Measurements from ENCODE around the gene DSTN. TPM values are rescaled to one million over a fixed set of nuclear protein-coding genes. Genes with fewer than 3 reads are reported as not detected.

DSTN gene
- total RNA-seq, 1 donor from 2014 or later: 149 TPM

GRCh38 chr20:17650301-17651128 is 80.6 kb downstream of the DSTN start:
- Histone ChIP-seq H3K4me3 (ENCODE audit: low read depth, low read length) (no peak overlapping the region), H3K36me3 (ENCODE audit: control insufficient read depth, insufficient read depth, low read length) (peaks cover 10% of the 10 kb centered on the region), H3K27me3 (ENCODE audit: control insufficient read depth, insufficient read depth, low read length) (no peaks in the 10 kb centered on the region)
- no peak for FAIRE-seq
- no peak for DNase-seq (ENCODE audit: low read depth)
- TF ChIP-seq, protein P1, sequence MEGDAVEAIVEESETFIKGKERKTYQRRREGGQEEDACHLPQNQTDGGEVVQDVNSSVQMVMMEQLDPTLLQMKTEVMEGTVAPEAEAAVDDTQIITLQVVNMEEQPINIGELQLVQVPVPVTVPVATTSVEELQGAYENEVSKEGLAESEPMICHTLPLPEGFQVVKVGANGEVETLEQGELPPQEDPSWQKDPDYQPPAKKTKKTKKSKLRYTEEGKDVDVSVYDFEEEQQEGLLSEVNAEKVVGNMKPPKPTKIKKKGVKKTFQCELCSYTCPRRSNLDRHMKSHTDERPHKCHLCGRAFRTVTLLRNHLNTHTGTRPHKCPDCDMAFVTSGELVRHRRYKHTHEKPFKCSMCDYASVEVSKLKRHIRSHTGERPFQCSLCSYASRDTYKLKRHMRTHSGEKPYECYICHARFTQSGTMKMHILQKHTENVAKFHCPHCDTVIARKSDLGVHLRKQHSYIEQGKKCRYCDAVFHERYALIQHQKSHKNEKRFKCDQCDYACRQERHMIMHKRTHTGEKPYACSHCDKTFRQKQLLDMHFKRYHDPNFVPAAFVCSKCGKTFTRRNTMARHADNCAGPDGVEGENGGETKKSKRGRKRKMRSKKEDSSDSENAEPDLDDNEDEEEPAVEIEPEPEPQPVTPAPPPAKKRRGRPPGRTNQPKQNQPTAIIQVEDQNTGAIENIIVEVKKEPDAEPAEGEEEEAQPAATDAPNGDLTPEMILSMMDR (IDR thresholded peaks at IDR 0.05; ENCODE audit: insufficient read depth, low read length, severe bottlenecking): no peak

DNA sequence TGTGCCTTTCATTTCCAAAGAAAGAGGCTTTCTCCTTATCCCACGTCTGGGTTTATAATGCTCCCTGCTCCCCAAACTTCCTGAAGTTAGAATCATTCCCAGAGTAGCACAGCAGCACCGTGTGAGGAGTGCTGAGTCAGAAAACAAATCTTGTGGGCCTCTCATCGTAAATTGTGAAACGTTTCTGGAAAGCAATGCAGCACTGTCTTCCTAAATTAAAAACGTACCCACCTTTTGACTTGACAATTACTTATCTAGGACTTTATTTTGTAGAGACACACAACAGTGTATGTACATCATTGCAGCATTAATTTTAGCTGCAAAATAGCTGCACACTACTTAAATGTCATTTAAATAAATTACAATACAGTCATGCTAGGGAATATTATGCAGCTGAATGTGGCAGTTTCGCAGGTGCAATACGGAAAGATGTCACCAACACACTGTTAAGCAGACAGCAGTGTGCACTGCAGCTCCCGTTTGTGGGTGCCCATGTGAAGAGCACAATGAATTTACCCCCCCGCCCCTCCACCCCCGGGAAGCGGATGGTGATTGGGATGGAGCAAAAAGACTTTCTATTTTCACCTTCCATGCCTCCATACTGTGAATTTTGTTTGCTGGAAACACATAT is 81.4 kb downstream of the DSTN start:
- Histone ChIP-seq H3K27me3 (ENCODE audit: control insufficient read depth, insufficient read depth, low read length) (no peaks in the 10 kb centered on the region), H3K36me3 (ENCODE audit: control insufficient read depth, insufficient read depth, low read length) (peaks cover 12% of the 10 kb centered on the region), H3K4me3 (ENCODE audit: low read depth, low read length) (no peak overlapping the region)
- DNase-seq (ENCODE audit: low read depth): no peak
- FAIRE-seq: no peak
- TF ChIP-seq, protein P1 (IDR thresholded peaks at IDR 0.05; ENCODE audit: insufficient read depth, low read length, severe bottlenecking): no peak

GRCh38 chr20:17651760-17652388 is 82.0 kb downstream of the DSTN start:
- TF ChIP-seq, protein P1 (IDR thresholded peaks at IDR 0.05; ENCODE audit: insufficient read depth, low read length, severe bottlenecking): peak; percentile 44
- DNase-seq (ENCODE audit: low read depth): no peak
- FAIRE-seq: no peak
- Histone ChIP-seq H3K4me3 (ENCODE audit: low read depth, low read length) (no peak overlapping the region), H3K36me3 (ENCODE audit: control insufficient read depth, insufficient read depth, low read length) (peaks cover 12% of the 10 kb centered on the region), H3K27me3 (ENCODE audit: control insufficient read depth, insufficient read depth, low read length) (no peaks in the 10 kb centered on the region)

DNA sequence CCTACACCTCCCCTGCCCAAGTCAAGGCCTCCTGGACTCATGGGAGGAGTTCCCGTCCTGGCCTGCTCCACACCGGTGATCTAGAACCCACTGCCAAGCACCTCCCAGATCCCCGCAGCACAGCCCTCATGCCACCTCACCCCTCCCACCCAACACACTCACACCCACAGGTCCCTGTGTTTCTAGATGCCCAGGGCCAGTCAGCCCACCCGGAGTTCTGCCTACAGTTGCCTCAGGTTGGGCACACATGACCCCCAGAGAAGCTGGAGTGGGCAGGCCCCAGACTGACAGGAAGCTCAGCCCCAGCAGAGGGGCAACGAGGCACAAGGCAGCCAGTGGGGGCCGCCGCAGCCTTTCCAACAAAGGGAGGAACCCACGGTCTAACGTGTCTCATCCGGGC is 82.5 kb downstream of the DSTN start:
- Histone ChIP-seq H3K36me3 (ENCODE audit: control insufficient read depth, insufficient read depth, low read length) (peaks cover 13% of the 10 kb centered on the region), H3K4me3 (ENCODE audit: low read depth, low read length) (no peak overlapping the region), H3K27me3 (ENCODE audit: control insufficient read depth, insufficient read depth, low read length) (no peaks in the 10 kb centered on the region)
- FAIRE-seq (no peak), DNase-seq (ENCODE audit: low read depth) (no peak)
- TF ChIP-seq, protein P1 (IDR thresholded peaks at IDR 0.05; ENCODE audit: insufficient read depth, low read length, severe bottlenecking): no peak

- FAIRE-seq: no peak
- no peak overlapping the region for H3K4me3 ChIP-seq (ENCODE audit: low read depth, low read length)
- H3K36me3 ChIP-seq (ENCODE audit: control insufficient read depth, insufficient read depth, low read length): peaks cover 17% of the 10 kb centered on the region
- TF ChIP-seq, protein P1 (IDR thresholded peaks at IDR 0.05; ENCODE audit: insufficient read depth, low read length, severe bottlenecking): no peak
- no peaks in the 10 kb centered on the region for H3K27me3 ChIP-seq (ENCODE audit: control insufficient read depth, insufficient read depth, low read length)
- no peak for DNase-seq (ENCODE audit: low read depth)
Observed at GRCh38 chr20:17653835-17654648, 84.2 kb downstream of the DSTN start.
